ENCODE results near the gene PARD6A.

DNA sequence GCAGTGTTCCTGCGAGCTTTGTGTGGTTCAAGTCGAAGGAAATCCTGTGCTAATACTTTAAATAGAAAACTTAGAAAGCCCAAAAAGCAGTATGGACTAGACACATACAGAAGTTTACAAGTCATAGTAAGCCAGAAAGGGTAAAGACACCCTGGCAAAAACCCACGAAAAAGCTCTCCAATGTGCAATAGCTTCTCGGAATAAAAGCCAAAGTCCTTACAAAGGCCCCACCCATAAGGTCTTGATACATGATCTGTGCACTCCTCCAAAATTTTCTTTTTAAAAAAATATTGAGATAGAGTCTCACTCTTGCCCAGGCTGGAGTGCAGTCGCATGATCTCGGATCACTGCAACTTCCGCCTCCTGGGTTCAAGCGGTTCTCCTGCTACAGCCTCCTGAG is 16.2 kb downstream of the PARD6A start:
- TF ChIP-seq, protein P1, sequence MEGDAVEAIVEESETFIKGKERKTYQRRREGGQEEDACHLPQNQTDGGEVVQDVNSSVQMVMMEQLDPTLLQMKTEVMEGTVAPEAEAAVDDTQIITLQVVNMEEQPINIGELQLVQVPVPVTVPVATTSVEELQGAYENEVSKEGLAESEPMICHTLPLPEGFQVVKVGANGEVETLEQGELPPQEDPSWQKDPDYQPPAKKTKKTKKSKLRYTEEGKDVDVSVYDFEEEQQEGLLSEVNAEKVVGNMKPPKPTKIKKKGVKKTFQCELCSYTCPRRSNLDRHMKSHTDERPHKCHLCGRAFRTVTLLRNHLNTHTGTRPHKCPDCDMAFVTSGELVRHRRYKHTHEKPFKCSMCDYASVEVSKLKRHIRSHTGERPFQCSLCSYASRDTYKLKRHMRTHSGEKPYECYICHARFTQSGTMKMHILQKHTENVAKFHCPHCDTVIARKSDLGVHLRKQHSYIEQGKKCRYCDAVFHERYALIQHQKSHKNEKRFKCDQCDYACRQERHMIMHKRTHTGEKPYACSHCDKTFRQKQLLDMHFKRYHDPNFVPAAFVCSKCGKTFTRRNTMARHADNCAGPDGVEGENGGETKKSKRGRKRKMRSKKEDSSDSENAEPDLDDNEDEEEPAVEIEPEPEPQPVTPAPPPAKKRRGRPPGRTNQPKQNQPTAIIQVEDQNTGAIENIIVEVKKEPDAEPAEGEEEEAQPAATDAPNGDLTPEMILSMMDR (IDR thresholded peaks at IDR 0.05; ENCODE audit: insufficient read depth, low read length), result no peak
- TF ChIP-seq GABPA (IDR thresholded peaks at IDR 0.05; ENCODE audit: low read depth), result no peak
- TF ChIP-seq, protein P2, sequence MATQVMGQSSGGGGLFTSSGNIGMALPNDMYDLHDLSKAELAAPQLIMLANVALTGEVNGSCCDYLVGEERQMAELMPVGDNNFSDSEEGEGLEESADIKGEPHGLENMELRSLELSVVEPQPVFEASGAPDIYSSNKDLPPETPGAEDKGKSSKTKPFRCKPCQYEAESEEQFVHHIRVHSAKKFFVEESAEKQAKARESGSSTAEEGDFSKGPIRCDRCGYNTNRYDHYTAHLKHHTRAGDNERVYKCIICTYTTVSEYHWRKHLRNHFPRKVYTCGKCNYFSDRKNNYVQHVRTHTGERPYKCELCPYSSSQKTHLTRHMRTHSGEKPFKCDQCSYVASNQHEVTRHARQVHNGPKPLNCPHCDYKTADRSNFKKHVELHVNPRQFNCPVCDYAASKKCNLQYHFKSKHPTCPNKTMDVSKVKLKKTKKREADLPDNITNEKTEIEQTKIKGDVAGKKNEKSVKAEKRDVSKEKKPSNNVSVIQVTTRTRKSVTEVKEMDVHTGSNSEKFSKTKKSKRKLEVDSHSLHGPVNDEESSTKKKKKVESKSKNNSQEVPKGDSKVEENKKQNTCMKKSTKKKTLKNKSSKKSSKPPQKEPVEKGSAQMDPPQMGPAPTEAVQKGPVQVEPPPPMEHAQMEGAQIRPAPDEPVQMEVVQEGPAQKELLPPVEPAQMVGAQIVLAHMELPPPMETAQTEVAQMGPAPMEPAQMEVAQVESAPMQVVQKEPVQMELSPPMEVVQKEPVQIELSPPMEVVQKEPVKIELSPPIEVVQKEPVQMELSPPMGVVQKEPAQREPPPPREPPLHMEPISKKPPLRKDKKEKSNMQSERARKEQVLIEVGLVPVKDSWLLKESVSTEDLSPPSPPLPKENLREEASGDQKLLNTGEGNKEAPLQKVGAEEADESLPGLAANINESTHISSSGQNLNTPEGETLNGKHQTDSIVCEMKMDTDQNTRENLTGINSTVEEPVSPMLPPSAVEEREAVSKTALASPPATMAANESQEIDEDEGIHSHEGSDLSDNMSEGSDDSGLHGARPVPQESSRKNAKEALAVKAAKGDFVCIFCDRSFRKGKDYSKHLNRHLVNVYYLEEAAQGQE (IDR thresholded peaks at IDR 0.05; ENCODE audit: insufficient replicate concordance, low read depth), result no peak

All from HL-60 (cell line).